HUES48 (cell line): Measurements from ENCODE around the gene PRR19.
"Not testable (repeated sequence)": the region's sequence is repeated elsewhere in the genome, so short reads cannot be mapped to it uniquely, and the experiment has no call there.

Experiments used
- H3K27ac ChIP-seq: one replicate; pipeline ENCODE4 v1.7.0; 2013; ENCODE audit warnings: low read depth, low read length, inconsistent platforms
- H3K27me3 ChIP-seq: 2 replicates; pipeline ENCODE4 v1.6.1; 2013; ENCODE audit warnings: mild to moderate bottlenecking, low read length; ENCODE audit not compliant: control insufficient read depth, insufficient read depth
- H3K36me3 ChIP-seq: 2 replicates; pipeline ENCODE4 v1.6.1; 2013; ENCODE audit warnings: low read length; ENCODE audit not compliant: control insufficient read depth, insufficient read depth
- H3K4me1 ChIP-seq: 2 replicates; pipeline ENCODE4 v1.6.1; 2013; ENCODE audit warnings: mild to moderate bottlenecking, low read length; ENCODE audit not compliant: control insufficient read depth, insufficient read depth
- H3K4me3 ChIP-seq: 2 replicates; pipeline ENCODE4 v1.5.1; 2013; ENCODE audit warnings: mild to moderate bottlenecking, low read depth, low read length
- H3K9ac ChIP-seq: 2 replicates; pipeline ENCODE4 v1.6.1; 2013; ENCODE audit warnings: mild to moderate bottlenecking, low read depth, low read length, moderate library complexity
- H3K9me3 ChIP-seq: 2 replicates; pipeline ENCODE4 v1.6.1; 2013; ENCODE audit warnings: low read length; ENCODE audit not compliant: control insufficient read depth, insufficient read depth

Gene PRR19, protein sequence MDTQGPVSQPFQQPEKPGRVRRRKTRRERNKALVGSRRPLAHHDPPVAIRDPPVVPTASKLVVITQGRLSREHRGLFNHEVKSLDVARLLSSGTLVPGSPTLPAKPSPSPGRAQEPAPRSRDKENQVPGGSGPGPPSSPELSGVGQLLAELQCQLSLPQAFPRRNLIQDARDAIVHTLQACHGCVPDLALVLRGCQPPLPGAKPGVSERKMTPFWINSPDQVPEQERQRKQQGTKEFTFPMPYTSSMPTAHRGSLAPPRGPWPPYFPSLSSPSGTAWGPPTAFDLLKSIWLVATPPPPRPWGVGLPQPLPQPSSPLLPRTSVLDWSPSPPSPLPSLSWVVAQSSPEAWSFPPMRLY

DNA sequence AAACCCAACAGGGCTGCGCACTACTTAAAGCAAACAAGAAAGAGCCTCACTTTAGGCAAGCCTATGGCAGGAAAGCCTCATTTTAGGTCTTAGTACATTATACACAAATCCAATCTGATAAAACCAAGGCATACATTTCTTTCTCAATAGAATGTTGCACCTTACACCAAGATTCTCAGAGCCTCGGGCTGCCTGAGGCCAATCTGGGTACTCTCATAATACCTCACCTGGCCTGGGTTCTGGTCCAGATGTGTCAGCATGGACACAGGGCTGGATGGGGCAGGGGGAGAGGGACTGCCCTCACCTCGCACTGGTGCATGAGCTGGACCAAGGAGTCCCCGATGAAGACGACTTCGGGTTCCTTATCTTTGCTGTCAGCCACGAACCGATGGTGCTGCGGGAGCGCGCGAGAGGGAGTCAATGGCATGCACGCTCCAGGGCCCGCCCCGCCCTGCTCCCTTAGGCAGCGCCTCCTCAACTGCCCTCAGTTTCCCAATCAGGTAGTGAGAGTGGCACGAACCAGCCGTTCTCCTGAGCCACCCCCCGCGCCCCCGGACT is at the start of gene PRR19:
Gene PRR19, plus strand, starts transcription at position 487 of the 558 bp plus-strand sequence. CDS start 7,453 bp downstream, outside the sequence.
- Histone ChIP-seq H3K9me3 (no peaks in the 10 kb centered on the region), H3K4me1 (peaks cover 14% of the 10 kb centered on the region), H3K4me3 (peak within 1 kb of the TSS; percentile 93), H3K27ac (peak within 1 kb of the TSS; percentile 74), H3K36me3 (peaks cover 16% of the 10 kb centered on the region), H3K9ac (peak within 1 kb of the TSS; percentile 81), H3K27me3 (no peaks in the 10 kb centered on the region)

DNA sequence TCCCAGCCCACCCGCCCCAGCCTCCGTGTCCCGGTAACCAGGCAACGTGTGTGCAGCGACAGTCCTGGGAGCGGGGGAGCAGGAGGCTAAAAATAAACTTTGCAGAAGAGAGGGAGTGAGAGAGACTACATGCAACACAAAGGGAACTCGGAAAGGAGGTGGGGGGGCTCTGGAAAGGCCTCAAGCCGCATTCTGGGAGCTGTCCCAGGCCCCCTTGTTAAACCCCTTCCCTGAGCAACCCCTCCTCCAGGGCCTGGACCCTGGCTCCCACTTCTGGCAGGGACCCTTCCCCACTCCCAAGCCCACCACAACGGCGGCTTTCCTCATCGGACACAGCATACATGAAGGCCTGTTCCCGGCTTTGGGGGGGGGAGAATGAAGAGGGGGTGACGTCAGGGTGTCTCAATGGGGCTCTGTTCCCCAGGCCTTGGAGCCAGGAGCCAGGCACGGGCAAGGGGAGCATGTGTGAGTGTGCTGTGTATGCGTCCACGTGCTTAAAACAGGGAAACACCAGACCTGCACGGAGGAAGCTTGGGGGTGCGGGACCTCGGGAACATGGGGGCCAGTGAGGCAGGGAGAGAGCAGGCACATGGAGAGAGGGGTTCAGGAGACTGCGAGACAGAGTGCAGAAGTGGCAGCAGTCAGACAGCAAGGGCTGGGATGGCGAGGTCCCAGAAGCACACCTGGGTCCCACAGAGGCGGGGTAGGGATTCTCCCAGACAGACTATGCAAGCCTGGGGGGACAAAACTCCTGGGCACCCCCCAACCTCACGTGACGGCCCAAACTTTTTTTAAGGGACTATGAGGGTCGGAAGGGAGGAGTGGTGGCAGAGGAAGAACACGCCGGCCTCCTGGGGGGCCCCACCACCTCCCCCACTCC is 49.3 kb upstream of the PRR19 start:
- H3K36me3 ChIP-seq = peaks cover 17% of the 10 kb centered on the region
- H3K27me3 ChIP-seq = peaks cover 8% of the 10 kb centered on the region

DNA sequence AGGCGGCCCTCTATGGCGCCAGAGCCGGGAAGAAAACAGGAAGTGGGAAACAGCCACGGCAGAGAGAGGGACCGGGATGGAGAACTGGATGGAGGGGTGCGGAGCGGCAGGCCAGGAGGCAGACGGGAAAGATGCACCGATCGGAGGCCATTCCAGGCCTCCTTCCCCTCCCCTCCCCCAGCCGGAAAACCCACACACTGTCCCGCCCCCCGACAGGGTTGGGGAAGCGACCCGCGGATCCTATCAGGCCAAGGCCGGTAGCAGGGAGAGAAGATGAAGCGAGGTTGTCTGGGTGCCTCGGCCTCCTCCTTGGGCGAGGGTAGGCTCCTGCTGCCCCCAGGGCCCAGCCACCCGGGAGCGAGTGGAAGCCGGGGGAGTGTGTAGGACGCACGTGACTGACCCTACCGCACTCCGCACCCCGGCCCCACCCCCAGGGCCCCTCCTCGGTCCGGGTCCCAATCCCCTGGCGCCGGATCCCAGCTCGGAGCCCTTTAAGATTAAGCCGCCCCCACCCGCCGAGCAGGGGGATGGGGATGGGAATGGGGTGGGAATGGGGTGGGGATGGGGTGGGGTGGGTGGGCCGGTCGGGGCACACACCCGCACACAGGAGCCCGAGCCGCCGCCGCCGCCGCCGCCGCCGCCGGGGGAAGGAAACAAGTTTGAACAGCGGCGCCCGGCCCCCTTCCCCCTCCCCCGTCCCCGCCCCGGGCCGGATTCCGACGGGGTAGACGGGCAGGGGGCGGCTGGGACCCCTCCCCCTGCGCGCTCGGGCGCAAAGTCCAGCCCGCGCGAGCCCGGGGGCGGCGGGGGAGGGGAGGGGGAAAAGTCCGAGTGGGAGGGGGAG is 48.5 kb upstream of the PRR19 start:
- no peaks in the 10 kb centered on the region for H3K9me3 ChIP-seq
- H3K4me3 ChIP-seq = peak overlapping the region; percentile 89
- peaks cover 8% of the 10 kb centered on the region for H3K27me3 ChIP-seq
- peak overlapping the region; percentile 92 for H3K27ac ChIP-seq
- H3K4me1 ChIP-seq = peaks cover 20% of the 10 kb centered on the region
- H3K9ac ChIP-seq = peak overlapping the region; percentile 77
- H3K36me3 ChIP-seq = peaks cover 16% of the 10 kb centered on the region

More for the DNA sequence above, 49.3 kb upstream of the PRR19 start:
- H3K4me3 ChIP-seq = peak overlapping the region; percentile 89
- peak overlapping the region; percentile 77 for H3K9ac ChIP-seq
- H3K9me3 ChIP-seq = no peaks in the 10 kb centered on the region
- peaks cover 20% of the 10 kb centered on the region for H3K4me1 ChIP-seq
- peak overlapping the region; percentile 92 for H3K27ac ChIP-seq

DNA sequence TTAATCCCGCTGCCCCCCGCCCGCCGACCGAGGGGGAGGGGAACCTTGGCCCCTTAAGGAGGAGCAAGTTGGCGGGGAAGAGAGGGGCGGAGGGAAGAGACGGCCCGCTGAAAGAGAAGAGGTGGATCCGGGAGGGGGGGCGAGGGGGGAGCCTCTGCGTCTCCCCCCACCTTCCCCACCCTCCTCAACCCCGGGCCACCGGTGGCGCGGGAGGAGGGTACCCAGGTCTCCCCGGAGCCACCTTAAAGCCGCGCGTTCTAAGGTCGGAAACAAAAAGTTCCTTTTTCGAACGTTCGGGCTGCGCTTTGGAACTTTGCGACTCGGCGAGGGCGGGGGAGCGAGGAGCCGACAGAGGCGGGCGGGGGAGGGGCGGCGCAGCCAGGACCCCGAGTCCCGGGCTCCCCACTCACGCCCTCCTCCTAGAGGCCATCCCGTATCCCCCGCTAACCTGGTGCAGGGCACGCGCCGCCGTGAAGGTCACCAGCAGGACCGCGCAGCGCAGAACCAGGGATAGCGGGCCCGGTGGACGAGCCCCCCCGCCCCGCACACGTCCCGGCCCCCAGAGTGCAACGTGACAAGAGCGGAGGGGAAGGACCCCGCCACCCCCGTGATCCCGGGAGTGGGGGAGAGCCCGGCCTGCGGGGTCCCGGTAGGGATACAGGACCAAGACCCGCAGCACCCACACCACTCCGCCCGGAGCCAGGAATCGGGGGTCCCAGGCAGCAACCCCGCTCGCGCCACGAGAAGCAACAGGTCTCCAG is 47.7 kb upstream of the PRR19 start:
- peak overlapping the region; percentile 47 for H3K9ac ChIP-seq
- no peaks in the 10 kb centered on the region for H3K9me3 ChIP-seq
- H3K36me3 ChIP-seq = peaks cover 11% of the 10 kb centered on the region
- peak overlapping the region; percentile 92 for H3K27ac ChIP-seq
- H3K27me3 ChIP-seq = peaks cover 8% of the 10 kb centered on the region
- peak overlapping the region; percentile 68 for H3K4me3 ChIP-seq
- H3K4me1 ChIP-seq = peaks cover 20% of the 10 kb centered on the region

DNA sequence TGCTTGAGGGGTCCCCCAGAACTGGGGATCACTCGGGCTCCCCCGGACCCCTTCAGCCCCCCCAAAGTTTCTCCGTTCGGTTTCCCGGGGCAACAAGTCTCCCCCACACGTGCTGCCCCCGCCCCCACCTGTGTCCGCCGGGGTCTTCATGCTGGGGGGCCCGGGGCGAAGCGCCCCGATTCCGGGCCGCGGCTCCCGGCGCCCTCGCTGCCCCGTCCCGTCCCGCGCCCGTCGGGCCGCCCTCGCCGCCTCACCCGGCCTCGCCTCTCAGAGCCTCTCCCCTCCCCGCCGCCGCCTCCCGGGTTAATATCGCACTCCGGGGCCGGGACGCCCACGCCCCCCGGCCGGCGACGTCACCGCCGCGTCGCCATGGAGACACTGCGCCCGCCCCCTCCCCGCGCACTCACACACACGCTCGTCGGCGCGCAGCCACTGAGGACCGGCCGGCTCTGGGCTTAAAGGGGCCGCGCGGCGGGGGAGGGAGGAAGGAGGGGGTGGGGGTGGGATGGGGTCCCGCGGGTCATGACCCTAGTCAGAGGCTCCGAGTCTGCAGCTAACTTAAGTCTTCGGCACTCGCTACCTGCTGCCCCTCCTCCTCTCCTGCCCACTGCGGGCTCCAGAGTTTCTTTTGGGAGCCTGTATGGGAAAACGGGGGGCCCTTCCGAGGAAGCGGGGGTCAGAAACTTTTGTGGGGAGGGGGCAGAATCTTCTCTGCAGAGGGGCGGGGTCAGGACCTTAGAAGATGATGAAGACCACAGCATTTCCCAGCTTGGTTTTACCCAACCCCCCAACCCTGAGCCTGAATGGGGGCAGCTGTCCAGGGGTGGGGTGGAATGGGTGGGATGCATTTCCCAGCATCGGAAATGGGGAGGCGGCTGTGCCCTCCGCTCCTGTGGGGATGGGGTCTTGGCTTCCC is 46.8 kb upstream of the PRR19 start, which contains the start of gene ERF:
Gene ERF, minus strand, starts transcription at position 279 of the 916 bp plus-strand sequence. Its CDS starts 129 bp downstream, at position 150.
- Histone ChIP-seq H3K36me3 (peaks cover 4% of the 10 kb centered on the region; the same call in 1 of the 2 replicates), H3K9ac (peak within 1 kb of the TSS; percentile 47), H3K4me3 (peak within 1 kb of the TSS; percentile 68), H3K9me3 (no peaks in the 10 kb centered on the region), H3K27ac (peak within 1 kb of the TSS; percentile 92), H3K4me1 (peaks cover 20% of the 10 kb centered on the region), H3K27me3 (peaks cover 8% of the 10 kb centered on the region)

DNA sequence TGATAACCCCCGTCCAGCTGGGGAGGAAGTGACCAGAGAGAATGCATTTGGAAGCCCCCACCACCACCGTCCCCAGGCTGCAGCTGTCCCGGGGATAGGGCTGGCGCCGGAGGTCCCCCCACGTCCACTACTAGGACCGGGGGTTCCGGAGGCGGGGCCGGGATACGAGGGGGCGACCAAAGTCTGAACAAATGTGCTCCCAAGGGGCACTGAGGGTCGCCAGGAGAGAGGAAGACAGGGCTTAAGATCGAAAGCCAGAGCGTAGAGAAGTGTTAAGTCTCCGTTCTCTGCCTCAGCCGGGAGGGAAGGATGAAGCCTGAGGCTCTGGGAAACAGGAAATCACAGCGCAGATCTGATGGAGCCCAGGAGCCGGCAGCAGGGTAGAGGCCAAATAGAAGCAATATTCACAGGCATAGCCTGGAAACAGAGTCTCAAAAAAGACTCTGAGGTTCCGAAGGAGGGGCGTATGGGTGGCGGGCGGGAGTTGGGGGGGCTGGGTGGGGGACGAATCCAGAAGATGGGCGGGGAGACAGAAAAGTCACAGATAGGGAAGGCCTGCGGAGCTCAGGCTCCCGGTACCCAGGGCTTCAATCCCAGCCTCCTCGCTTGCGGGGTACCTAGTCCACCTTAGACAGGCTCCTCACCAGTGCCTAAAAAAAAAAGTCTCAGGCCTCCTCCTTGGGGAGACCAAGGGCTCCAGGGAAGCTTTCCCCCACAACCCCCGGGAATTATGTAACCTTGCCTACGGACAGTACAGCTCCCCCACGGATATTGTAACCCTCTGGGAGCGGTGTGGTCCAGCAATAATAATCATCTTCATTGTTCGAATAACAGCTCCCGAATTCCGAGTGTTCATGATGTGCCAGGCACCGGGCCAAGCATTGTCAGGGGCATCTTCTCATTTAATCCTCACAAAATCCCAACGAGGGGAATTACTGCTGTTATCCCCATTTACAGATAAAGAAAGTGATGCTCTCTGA is 45.9 kb upstream of the PRR19 start:
- no peak overlapping the region for H3K9ac ChIP-seq
- H3K27me3 ChIP-seq = peaks cover 8% of the 10 kb centered on the region
- H3K9me3 ChIP-seq = no peaks in the 10 kb centered on the region
- peak overlapping the region; percentile 70 for H3K27ac ChIP-seq
- H3K4me3 ChIP-seq = peak overlapping the region; percentile 68
- H3K36me3 ChIP-seq = no peaks in the 10 kb centered on the region
- H3K4me1 ChIP-seq = peaks cover 20% of the 10 kb centered on the region

DNA sequence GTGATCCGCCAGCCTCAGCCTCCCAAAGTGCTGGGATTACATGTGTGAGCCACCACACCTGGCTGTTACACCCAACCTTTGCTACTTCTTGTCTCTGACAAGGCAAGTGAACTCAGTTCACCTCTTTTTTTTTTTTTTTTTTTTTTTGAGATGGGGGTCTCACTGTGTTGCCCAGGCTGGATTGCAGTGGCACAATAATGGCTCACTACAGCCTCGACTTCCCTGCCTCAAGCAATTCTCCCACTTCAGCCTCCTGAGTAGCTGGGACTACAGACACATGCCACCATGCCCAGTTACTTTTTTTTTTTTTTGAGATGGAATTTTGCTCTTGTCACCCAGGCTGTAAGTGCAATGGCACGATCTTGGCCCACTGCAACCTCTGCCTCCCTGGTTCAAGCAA is 44.1 kb upstream of the PRR19 start:
- H3K4me3 ChIP-seq, H3K9me3 ChIP-seq, H3K27me3 ChIP-seq, H3K36me3 ChIP-seq, H3K9ac ChIP-seq, H3K27ac ChIP-seq, H3K4me1 ChIP-seq: not testable (repeated sequence)

DNA sequence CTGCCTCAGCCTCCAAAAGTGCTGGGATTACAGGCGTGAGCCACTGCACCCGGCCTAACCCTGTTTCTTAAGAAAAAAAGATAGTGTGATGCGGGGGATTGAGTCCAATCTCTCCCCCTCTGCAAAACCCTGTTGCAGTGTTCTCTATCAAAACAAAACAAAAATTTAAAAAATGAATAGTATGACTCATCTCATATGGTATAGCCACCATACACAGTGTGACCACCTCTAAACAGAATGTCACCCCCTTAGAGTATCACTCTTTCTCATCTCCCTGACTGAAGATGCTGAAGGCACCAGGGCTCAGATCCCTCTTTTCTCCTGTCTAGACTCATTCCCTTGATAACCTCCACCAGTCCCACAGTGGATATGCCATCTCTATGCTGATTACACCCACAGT is 40.2 kb upstream of the PRR19 start:
- no peak overlapping the region for H3K27ac ChIP-seq
- no peak overlapping the region for H3K4me3 ChIP-seq
- no peaks in the 10 kb centered on the region for H3K9me3 ChIP-seq
- peaks cover 2% of the 10 kb centered on the region for H3K27me3 ChIP-seq
- no peaks in the 10 kb centered on the region for H3K4me1 ChIP-seq
- no peak overlapping the region for H3K9ac ChIP-seq
- H3K36me3 ChIP-seq = no peaks in the 10 kb centered on the region
